Measurements from ENCODE around the gene SLC9A8. TPM values are rescaled to one million over a fixed set of nuclear protein-coding genes. Genes with fewer than 3 reads are reported as not detected.
"Not testable (repeated sequence)": the region's sequence is repeated elsewhere in the genome, so short reads cannot be mapped to it uniquely, and the experiment has no call there.

The SLC9A8 gene
- total and polyA plus RNA-seq, 8 donors, result 2.3 to 21.0 (median 11.9) TPM

- Histone ChIP-seq H3K4me1 (peaks cover 28 to 72% (median 49%) of the 10 kb centered on the region in 4 donors), H3K27ac (peak overlapping the region in 1 of 5 donors; percentile 28), H3K36me3 (peaks cover 0 to 9% (median 5%) of the 10 kb centered on the region in 4 donors), H3K27me3 (no peaks in the 10 kb centered on the region), H3K4me3 (no peak overlapping the region), H3K9me3 (no peaks in the 10 kb centered on the region)
- 76 to 80% (median 77%) methylated on average over 12 of the region's 12 CpGs for WGBS, 5 donors
- DNase-seq, result no peak
- intact Hi-C loops (cut with DNase I; ENCODE audit: low total_unique reads), result no loop called here
- no peak for TF ChIP-seq POLR2AphosphoS5 (IDR thresholded peaks at IDR 0.05)
- TF ChIP-seq POLR2A (IDR thresholded peaks at IDR 0.05), result no peak
- no peak for TF ChIP-seq CTCF (IDR thresholded peaks at IDR 0.05)
These were observed 80.8 kb downstream of the SLC9A8 start for GRCh38 chr20:49893242-49894072.

GRCh38 chr20:49894073-49894470, 81.4 kb downstream of the SLC9A8 start:
- no peak overlapping the region for H3K4me3 ChIP-seq
- DNase-seq, result no peak
- intact Hi-C loops (cut with DNase I; ENCODE audit: low total_unique reads), result no loop called here
- TF ChIP-seq EP300 (IDR thresholded peaks at IDR 0.05), result no peak
- TF ChIP-seq POLR2A (IDR thresholded peaks at IDR 0.05), result no peak
- no peak for TF ChIP-seq CTCF (IDR thresholded peaks at IDR 0.05)
- TF ChIP-seq POLR2AphosphoS5 (IDR thresholded peaks at IDR 0.05), result no peak
- no peak overlapping the region for H3K27ac ChIP-seq
- H3K36me3 ChIP-seq, result peaks cover 0 to 4% (median under 1%) of the 10 kb centered on the region in 4 donors
- H3K27me3 ChIP-seq, result no peaks in the 10 kb centered on the region
- 68 to 75% (median 69%) methylated on average over 6 of the region's 6 CpGs for WGBS, 5 donors
- H3K4me1 ChIP-seq, result peaks cover 22 to 69% (median 44%) of the 10 kb centered on the region in 4 donors
- H3K9me3 ChIP-seq, result no peaks in the 10 kb centered on the region

- H3K27me3 ChIP-seq; H3K4me3 ChIP-seq; H3K36me3 ChIP-seq; intact Hi-C loops (cut with DNase I; ENCODE audit: low total_unique reads); DNase-seq; H3K9me3 ChIP-seq: not testable (repeated sequence)
- 72 to 95% (median 89%) methylated on average over 7 of the region's 7 CpGs for WGBS, 5 donors
- Histone ChIP-seq H3K27ac (peak overlapping the region in 1 of 5 donors; percentile 18), H3K4me1 (peaks cover 18 to 65% (median 34%) of the 10 kb centered on the region in 4 donors)
These were observed 83.0 kb downstream of the SLC9A8 start for GRCh38 chr20:49895474-49896093.

GRCh38 chr20:49896204-49896603, 83.6 kb downstream of the SLC9A8 start:
- no peaks in the 10 kb centered on the region for H3K36me3 ChIP-seq
- no peaks in the 10 kb centered on the region for H3K27me3 ChIP-seq
- H3K9me3 ChIP-seq, result no peaks in the 10 kb centered on the region
- no peak for TF ChIP-seq EP300 (IDR thresholded peaks at IDR 0.05)
- TF ChIP-seq POLR2A (IDR thresholded peaks at IDR 0.05), result no peak
- no peak for TF ChIP-seq CTCF (IDR thresholded peaks at IDR 0.05)
- no peak for TF ChIP-seq POLR2AphosphoS5 (IDR thresholded peaks at IDR 0.05)
- intact Hi-C loops (cut with DNase I; ENCODE audit: low total_unique reads), result no loop called here
- H3K4me1 ChIP-seq, result peaks cover 12 to 62% (median 29%) of the 10 kb centered on the region in 4 donors
- DNase-seq, result no peak
- H3K27ac ChIP-seq, result no peak overlapping the region
- no peak overlapping the region for H3K4me3 ChIP-seq
- WGBS, 5 donors, result 77 to 97% (median 88%) methylated on average over 6 of the region's 6 CpGs

All from stomach (tissue), 9 donors.